IPS-15b (cell line): Measurements from ENCODE around the gene ZFAND3.
"Not testable (repeated sequence)": the region's sequence is repeated elsewhere in the genome, so short reads cannot be mapped to it uniquely, and the experiment has no call there.

Experiments
- H3K27me3 ChIP-seq: one replicate; pipeline ENCODE4 v1.6.1; 2013; ENCODE audit warnings: low read length; ENCODE audit not compliant: control insufficient read depth, insufficient read depth
- H3K36me3 ChIP-seq: one replicate; pipeline ENCODE4 v1.6.1; 2013; ENCODE audit warnings: low read length; ENCODE audit not compliant: control insufficient read depth, insufficient read depth
- H3K4me1 ChIP-seq: one replicate; pipeline ENCODE4 v1.6.1; 2013; ENCODE audit warnings: mild to moderate bottlenecking, low read length; ENCODE audit not compliant: control insufficient read depth, insufficient read depth
- H3K4me3 ChIP-seq: one replicate; pipeline ENCODE4 v1.5.1; 2013; ENCODE audit warnings: low read depth, low read length
- H3K9ac ChIP-seq: one replicate; pipeline ENCODE4 v1.6.1; 2013; ENCODE audit warnings: low read depth, mild to moderate bottlenecking, low read length
- H3K9me3 ChIP-seq: one replicate; pipeline ENCODE4 v1.6.1; 2013; ENCODE audit warnings: mild to moderate bottlenecking, low read length; ENCODE audit not compliant: control insufficient read depth, insufficient read depth

Gene ZFAND3

DNA sequence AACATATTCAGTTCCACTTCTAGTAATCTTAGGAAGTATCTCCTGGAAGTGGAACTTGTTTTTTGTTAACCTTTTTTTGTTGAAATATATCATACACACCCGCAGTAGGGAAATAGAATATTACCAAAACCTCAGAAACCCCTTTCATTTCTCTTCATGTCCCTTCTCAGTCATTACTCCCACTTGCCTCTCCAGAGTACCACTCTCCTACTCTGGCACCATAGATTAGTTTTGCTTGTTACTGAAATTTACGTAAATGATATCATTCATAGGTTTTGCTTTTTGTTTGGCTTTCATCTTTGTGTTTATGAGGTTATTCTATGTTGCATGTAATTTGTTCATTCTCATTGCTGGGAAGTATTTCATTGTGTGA lies 52.8 kb downstream of the ZFAND3 start:
- H3K9me3 ChIP-seq = no peaks in the 10 kb centered on the region
- no peaks in the 10 kb centered on the region for H3K36me3 ChIP-seq
- no peak overlapping the region for H3K4me3 ChIP-seq
- no peak overlapping the region for H3K9ac ChIP-seq
- H3K27me3 ChIP-seq = no peaks in the 10 kb centered on the region
- H3K4me1 ChIP-seq = peaks cover 22% of the 10 kb centered on the region

DNA sequence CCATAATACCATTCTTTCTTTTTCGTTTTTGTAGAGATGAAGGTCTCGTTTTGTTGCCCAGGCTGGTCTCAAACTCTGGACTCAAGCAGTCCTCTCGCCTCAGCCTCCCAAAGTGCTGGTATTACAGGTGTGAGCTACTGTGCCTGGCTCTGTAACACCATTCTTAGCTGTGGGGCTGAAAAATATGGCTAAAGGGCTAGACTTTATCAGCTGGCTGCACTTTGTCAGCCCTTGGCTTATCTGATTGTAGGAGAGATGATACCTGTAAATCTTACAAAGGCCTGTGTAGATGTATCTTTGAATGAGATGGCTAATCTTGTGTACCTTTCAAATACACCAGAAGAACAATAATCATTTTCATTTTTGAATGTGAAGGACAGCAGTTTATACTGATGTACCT lies 55.2 kb downstream of the ZFAND3 start:
- Histone ChIP-seq H3K9ac (no peak overlapping the region), H3K4me1 (peaks cover 12% of the 10 kb centered on the region), H3K36me3 (no peaks in the 10 kb centered on the region), H3K9me3 (no peaks in the 10 kb centered on the region), H3K27me3 (no peaks in the 10 kb centered on the region), H3K4me3 (no peak overlapping the region)

DNA sequence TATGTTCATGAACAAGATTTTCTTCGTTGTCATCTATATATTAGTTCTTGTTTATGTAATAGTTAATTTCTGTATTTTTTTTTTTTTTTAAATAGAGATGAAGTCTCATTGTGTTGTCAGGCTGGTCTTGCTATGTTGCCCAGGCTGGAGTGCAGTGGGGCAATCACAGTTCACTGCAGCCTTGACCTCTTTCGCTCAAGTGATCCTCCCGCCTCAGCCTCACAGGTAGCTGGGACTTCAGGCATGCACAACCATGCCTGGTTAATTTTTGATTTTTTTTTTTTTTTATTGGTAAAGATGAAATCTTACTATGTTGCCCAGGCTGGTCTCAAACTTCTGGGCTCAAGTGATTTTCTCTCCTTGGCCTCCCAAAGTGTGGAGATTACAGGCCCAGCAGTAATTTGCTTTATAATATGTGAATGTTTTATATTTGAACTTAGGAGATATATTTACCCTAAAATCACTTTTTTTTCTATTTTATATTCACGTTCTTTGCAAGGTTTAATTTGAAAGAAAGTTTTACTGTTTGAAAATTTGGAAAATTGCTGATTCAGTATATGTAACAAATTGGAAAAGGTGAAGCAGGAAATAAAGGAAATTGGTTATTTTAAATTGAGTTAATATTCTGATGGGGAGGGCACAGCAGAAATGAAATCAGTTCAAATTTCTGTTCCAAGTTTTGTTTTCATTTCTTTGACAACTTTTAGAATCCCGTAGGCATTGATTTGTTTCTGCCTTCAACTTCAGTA lies 56.2 kb downstream of the ZFAND3 start:
- H3K4me1 ChIP-seq = peaks cover 12% of the 10 kb centered on the region
- no peaks in the 10 kb centered on the region for H3K36me3 ChIP-seq
- no peaks in the 10 kb centered on the region for H3K27me3 ChIP-seq
- H3K9ac ChIP-seq = no peak overlapping the region
- no peaks in the 10 kb centered on the region for H3K9me3 ChIP-seq
- no peak overlapping the region for H3K4me3 ChIP-seq

DNA sequence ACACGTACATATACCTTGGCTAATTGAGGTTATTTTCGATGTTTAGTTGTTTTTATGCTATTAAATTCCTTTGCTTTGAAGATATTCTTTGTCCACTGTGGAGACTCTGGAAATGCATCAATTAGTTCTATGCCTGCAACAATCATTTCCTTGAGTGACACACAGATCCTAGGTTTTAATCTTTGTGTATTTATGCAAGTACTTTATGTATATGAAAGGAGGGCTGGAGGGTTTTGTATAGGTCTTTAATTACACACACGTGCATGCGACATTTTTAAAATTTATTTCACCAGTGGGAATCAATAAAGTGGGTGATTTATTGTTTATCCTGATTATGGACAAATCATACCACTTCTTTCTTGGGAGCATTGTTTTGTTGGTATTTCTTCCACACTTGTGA lies 57.3 kb downstream of the ZFAND3 start:
- H3K36me3 ChIP-seq = no peaks in the 10 kb centered on the region
- no peaks in the 10 kb centered on the region for H3K27me3 ChIP-seq
- H3K4me1 ChIP-seq = peaks cover 8% of the 10 kb centered on the region
- H3K9ac ChIP-seq = no peak overlapping the region
- no peak overlapping the region for H3K4me3 ChIP-seq
- H3K9me3 ChIP-seq = no peaks in the 10 kb centered on the region

DNA sequence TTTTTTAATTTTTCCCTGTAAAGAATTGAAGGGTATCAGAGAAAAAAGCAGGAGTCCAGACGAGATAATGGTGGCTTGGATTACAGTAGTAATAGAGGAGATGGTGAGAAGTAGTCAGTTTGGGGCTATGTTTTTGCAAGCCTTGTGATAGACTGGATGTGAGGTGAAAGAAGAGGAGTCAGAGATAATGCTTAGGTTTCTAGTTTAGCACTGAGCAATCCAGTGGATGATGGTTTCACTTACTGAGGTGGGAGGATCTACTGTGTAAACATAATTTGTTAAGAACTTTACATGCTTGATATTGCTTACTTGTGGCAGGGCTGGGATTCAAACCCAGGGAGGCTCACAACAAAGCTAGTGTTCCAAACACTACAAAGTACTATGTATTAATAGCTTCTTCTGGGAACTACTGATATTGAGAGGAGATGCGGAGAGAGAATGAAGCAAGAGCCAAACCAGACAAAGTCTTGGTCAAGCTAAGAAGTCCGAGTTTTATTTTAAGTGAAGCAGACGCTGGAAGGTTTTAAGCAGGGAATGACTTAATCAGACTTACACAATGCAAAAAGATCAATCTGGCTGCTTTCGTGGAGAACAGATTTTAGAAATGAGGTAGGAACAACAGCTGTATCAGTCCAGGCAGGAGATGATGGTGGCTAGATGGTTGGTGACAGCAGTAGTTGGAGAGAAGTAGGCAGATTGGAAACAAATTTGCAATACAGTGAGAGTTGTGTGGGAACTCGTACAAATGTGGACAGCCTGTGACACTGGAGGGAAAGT lies 58.0 kb downstream of the ZFAND3 start:
- no peaks in the 10 kb centered on the region for H3K36me3 ChIP-seq
- no peak overlapping the region for H3K4me3 ChIP-seq
- H3K27me3 ChIP-seq = no peaks in the 10 kb centered on the region
- peak overlapping the region; percentile 13 for H3K9ac ChIP-seq
- no peaks in the 10 kb centered on the region for H3K9me3 ChIP-seq
- peaks cover 6% of the 10 kb centered on the region for H3K4me1 ChIP-seq

DNA sequence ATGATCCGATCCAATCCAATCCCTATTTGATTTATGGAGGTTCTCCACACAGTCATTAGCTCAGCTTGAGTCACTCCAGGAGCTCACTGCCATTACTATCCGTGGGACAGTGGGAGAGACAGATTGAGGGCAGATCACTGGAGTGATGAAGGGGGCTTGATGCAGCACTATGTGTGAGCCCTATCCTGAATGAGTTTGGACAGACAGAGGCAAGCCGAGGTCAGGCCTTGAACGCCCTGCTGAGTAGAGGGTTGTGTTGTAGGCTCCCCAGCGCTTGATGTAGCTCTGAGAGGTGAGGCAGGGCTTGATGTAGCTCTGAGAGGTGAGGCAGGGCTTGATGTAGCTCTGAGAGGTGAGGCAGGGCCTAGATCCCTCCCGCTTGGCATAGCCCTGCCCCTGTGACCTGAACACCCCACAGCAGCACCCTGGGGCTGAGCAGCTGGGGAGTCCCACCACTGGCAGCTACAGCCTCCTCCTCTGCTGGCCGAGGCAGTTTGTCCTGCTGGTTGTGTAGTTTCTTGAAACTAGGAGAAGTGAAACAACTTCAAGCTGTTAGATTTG lies 58.7 kb downstream of the ZFAND3 start:
- Histone ChIP-seq H3K36me3 (no peaks in the 10 kb centered on the region), H3K9me3 (no peaks in the 10 kb centered on the region), H3K27me3 (no peaks in the 10 kb centered on the region), H3K4me3 (no peak overlapping the region), H3K9ac (no peak overlapping the region), H3K4me1 (peaks cover 6% of the 10 kb centered on the region)

DNA sequence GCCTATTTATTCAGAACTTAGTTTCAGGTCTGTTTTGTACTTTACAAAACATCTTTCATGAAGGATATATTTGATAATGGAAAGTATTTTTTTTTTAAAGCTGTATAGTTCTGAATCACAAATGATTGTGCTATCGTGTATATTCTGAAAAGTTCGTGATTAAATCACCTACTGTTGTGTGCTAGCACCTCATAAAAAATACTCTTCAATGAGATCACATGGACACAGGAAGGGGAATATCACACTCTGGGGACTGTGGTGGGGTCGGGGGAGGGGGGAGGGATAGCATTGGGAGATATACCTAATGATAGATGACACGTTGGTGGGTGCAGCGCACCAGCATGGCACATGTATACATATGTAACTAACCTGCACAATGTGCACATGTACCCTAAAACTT lies 61.1 kb downstream of the ZFAND3 start:
- H3K9me3 ChIP-seq, H3K4me3 ChIP-seq, H3K27me3 ChIP-seq, H3K4me1 ChIP-seq, H3K9ac ChIP-seq, H3K36me3 ChIP-seq: not testable (repeated sequence)

DNA sequence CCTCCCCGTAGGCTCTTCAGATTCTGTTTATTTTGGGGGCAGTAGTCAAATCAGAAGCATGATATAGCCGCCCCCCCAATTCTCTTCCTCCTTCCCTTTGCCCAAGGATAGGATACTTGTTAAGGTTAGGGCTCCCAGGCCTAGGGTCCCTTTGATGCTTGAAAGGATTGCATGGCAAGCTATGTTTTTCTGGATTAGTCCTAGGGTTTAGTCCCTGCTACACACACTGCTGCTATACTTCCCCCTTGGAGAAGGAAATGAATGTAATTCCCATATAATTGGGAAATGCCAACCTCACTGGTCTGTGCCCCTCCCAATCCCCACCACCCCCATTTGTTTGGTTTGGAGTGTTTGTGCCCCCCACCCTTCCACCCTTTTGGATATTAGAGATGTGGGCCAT lies 62.8 kb downstream of the ZFAND3 start:
- Histone ChIP-seq H3K9me3 (no peaks in the 10 kb centered on the region), H3K27me3 (no peaks in the 10 kb centered on the region), H3K36me3 (no peaks in the 10 kb centered on the region), H3K9ac (no peak overlapping the region), H3K4me3 (no peak overlapping the region), H3K4me1 (peaks cover 6% of the 10 kb centered on the region)

DNA sequence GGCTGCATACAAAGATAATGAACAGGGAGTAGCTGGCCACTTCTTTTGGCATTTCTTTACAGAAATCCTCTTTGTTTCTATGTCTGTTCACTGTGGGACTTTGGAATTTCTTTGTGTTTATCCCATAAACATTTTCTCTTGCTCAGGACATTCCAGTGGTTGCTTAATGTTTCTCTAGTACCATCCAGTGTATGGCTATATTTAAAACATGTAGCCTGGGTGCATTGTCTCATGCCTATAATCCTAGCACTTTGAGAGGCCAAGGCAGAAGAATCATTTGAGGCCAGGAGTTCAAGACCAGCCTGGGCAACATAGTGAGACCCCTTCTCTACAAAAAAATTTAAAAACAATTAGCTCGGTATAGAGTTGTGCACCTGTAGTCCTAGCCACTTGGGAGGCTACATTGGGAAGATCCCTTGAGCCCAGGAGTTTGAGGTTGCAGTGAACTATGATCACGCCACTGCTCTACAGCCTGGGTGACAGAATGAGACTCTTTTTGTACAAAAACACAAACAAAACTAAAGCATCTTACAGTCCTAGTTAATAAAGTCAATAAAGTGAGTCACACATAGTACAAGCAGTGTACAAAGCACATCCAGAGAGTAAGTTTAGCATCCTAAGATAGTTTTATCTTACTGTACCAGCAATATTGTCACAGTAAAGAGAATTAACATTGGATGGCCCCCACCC lies 63.3 kb downstream of the ZFAND3 start:
- H3K4me3 ChIP-seq = no peak overlapping the region
- H3K9ac ChIP-seq = no peak overlapping the region
- no peaks in the 10 kb centered on the region for H3K27me3 ChIP-seq
- H3K9me3 ChIP-seq = no peaks in the 10 kb centered on the region
- no peaks in the 10 kb centered on the region for H3K36me3 ChIP-seq
- peaks cover 6% of the 10 kb centered on the region for H3K4me1 ChIP-seq

DNA sequence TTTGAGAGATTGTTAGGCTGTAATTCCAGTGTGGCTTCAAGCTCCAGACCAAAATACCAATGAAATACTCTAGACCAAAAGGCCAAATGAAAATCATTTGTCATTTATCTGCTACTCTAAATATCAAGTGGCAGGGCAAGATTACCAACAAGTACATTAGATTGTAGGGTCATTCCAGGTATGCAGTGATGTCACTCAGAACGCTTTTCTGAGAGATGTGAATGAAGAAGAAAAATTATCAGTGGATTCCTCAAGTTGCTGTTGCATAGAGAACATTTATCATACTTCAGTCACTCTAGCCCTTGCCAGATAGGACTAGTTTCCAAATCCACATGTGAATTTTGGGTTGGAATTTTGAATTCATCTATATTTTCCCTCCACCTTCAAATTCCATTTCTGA lies 65.0 kb downstream of the ZFAND3 start:
- Histone ChIP-seq H3K4me3 (no peak overlapping the region), H3K27me3 (no peaks in the 10 kb centered on the region), H3K9ac (no peak overlapping the region), H3K4me1 (peaks cover 6% of the 10 kb centered on the region), H3K9me3 (no peaks in the 10 kb centered on the region), H3K36me3 (no peaks in the 10 kb centered on the region)

DNA sequence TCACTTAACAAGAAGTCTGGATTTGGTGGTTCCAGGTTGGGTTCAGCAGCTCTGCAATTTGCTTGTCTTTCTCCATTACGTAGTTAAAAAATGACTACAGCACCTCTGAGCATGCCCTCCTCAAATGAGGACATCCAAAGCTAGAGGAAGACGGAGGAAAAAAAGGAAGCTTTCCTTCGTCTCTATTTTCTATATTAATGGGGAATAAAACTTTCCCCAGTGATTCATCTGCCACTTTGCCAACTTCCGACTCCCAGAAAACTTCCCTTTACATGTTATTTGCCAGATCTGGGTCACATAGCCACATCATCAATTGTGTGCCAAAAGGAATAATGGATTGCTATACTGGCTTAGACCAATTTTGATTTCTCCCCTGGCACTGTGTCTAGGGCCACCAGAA lies 69.5 kb downstream of the ZFAND3 start:
- no peaks in the 10 kb centered on the region for H3K9me3 ChIP-seq
- no peaks in the 10 kb centered on the region for H3K27me3 ChIP-seq
- H3K4me3 ChIP-seq = no peak overlapping the region
- no peaks in the 10 kb centered on the region for H3K4me1 ChIP-seq
- H3K9ac ChIP-seq = no peak overlapping the region
- no peaks in the 10 kb centered on the region for H3K36me3 ChIP-seq
